Caco-2 (cell line): ENCODE data around the gene GTF2A1. TPM values are rescaled to one million over a fixed set of nuclear protein-coding genes. Genes with fewer than 3 reads are reported as not detected.

ENCODE experiments used
- BruUV-seq: library from RNA; stranded (reverse); fragments of 400-500 nt; replicated peaks from 2 replicates; lab custom pipeline; 2021; lab: Mats Ljungman, UMichigan
- CTCF ChIA-PET: fragments of 300-600 bp; sonication (Branson Sonifier 250); formaldehyde crosslinking; loops from one replicate; lab custom pipeline; 2022; ENCODE audit warnings: antibody characterized with exemption; lab: Charles Lee
- POLR2A ChIA-PET: fragments of 300-600 bp; sonication (Branson Sonifier 250); formaldehyde crosslinking; loops from one replicate; lab custom pipeline; 2022; ENCODE audit warnings: antibody characterized with exemption; lab: Charles Lee
- DNase-seq, 2 experiments: peaks; one replicate each; pipeline versions ENCODE4 v3.0.0 to v3.0.0-alpha.2; 2020 to 2022
- H3K27me3 ChIP-seq: replicated peaks from 2 replicates; pipeline ENCODE4 v1.6.0; 2011; ENCODE audit warnings: low read length; ENCODE audit not compliant: control insufficient read depth, insufficient read depth
- H3K36me3 ChIP-seq: 2 replicates; pipeline ENCODE4 v1.5.1; 2011; ENCODE audit warnings: low read length; ENCODE audit not compliant: control insufficient read depth, insufficient read depth
- H3K4me1 ChIP-seq: fragments of 250-450 bp; sonication (Bioruptor Pico); 2 replicates; pipeline ENCODE4 v1.5.1; 2020; ENCODE audit warnings: mild to moderate bottlenecking
- H3K4me3 ChIP-seq: 2 replicates; pipeline ENCODE4 v1.5.1; 2011; ENCODE audit warnings: low read depth, mild to moderate bottlenecking, control low read depth, low read length
- H3K9me3 ChIP-seq: fragments of 250-450 bp; sonication (Bioruptor Pico); 2 replicates; pipeline ENCODE4 v1.5.1; 2020; ENCODE audit warnings: mild to moderate bottlenecking, moderate library complexity
- H3K27ac Mint-ChIP-seq: one replicate; pipeline ENCODE4 v1.8.0; 2022; ENCODE audit warnings: mixed read lengths; ENCODE audit not compliant: unreplicated experiment
- H3K27me3 Mint-ChIP-seq: one replicate; pipeline ENCODE4 v1.8.0; 2022; ENCODE audit warnings: mixed read lengths; ENCODE audit not compliant: insufficient read depth, unreplicated experiment
- H3K36me3 Mint-ChIP-seq: one replicate; pipeline ENCODE4 v1.8.0; 2022; ENCODE audit warnings: mild to moderate bottlenecking, mixed read lengths; ENCODE audit not compliant: insufficient read depth, unreplicated experiment
- H3K4me1 Mint-ChIP-seq: one replicate; pipeline ENCODE4 v1.8.0; 2022; ENCODE audit warnings: low read depth, mixed read lengths; ENCODE audit not compliant: unreplicated experiment
- H3K4me3 Mint-ChIP-seq: one replicate; pipeline ENCODE4 v1.8.0; 2022; ENCODE audit warnings: mild to moderate bottlenecking, moderate library complexity, mixed read lengths; ENCODE audit not compliant: unreplicated experiment
- H3K9me3 Mint-ChIP-seq: one replicate; pipeline ENCODE4 v1.8.0; 2022; ENCODE audit warnings: mixed read lengths; ENCODE audit not compliant: unreplicated experiment
- intact Hi-C: fragments of 100-400 bp; cut with micrococcal nuclease; formaldehyde crosslinking; loops from one replicate; pipeline ENCODE4 v1.10.0; 2022; ENCODE audit not compliant: unreplicated experiment
- total RNA-seq: library from RNA; stranded (reverse); gene quantifications from 2 replicates; pipeline ENCODE4 v1.2.3, GENCODE V29; 2022
- TF ChIP-seq, protein P1 (sequence below), 2 experiments: fragments of 200-600 bp in 1 of 2; IDR thresholded peaks; 1 replicate in 1 of 2; 2 replicates in 1 of 2; pipeline versions ENCODE4 v1.5.1 to v1.8.0; 2011 to 2022; ENCODE audit warnings: antibody characterized with exemption in 1 of 2, control low read depth in 1 of 2, inconsistent platforms in 1 of 2, low read depth in 1 of 2, low read length in 1 of 2, mild to moderate bottlenecking in 1 of 2, moderate library complexity in 1 of 2; ENCODE audit not compliant: insufficient read depth in 1 of 2, severe bottlenecking in 1 of 2, unreplicated experiment in 1 of 2

The GTF2A1 gene
- total RNA-seq, 1 experiment from 2014 or later = 42.7 TPM

GRCh38 chr14:81132468-81132867, 88.3 kb downstream of the GTF2A1 start:
- H3K27ac Mint-ChIP-seq = no peak overlapping the region
- H3K27me3 Mint-ChIP-seq = peaks cover 2% of the 10 kb centered on the region
- no peaks in the 10 kb centered on the region for H3K4me1 Mint-ChIP-seq
- no peaks in the 10 kb centered on the region for H3K27me3 ChIP-seq
- H3K4me3 ChIP-seq = no peak overlapping the region
- no peaks in the 10 kb centered on the region for H3K4me1 ChIP-seq
- no TSS peak for BruUV-seq
- no peaks in the 10 kb centered on the region for H3K36me3 Mint-ChIP-seq
- no peak overlapping the region for H3K4me3 Mint-ChIP-seq
- H3K9me3 ChIP-seq = no peaks in the 10 kb centered on the region
- TF ChIP-seq, protein P1, sequence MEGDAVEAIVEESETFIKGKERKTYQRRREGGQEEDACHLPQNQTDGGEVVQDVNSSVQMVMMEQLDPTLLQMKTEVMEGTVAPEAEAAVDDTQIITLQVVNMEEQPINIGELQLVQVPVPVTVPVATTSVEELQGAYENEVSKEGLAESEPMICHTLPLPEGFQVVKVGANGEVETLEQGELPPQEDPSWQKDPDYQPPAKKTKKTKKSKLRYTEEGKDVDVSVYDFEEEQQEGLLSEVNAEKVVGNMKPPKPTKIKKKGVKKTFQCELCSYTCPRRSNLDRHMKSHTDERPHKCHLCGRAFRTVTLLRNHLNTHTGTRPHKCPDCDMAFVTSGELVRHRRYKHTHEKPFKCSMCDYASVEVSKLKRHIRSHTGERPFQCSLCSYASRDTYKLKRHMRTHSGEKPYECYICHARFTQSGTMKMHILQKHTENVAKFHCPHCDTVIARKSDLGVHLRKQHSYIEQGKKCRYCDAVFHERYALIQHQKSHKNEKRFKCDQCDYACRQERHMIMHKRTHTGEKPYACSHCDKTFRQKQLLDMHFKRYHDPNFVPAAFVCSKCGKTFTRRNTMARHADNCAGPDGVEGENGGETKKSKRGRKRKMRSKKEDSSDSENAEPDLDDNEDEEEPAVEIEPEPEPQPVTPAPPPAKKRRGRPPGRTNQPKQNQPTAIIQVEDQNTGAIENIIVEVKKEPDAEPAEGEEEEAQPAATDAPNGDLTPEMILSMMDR (IDR thresholded peaks at IDR 0.05; ENCODE audit: insufficient read depth in 1 of 2, low read depth in 1 of 2, low read length in 1 of 2, severe bottlenecking in 1 of 2, unreplicated experiment in 1 of 2) = no peak
- no peaks in the 10 kb centered on the region for H3K9me3 Mint-ChIP-seq
- ChIA-PET CTCF (no interaction called here), POLR2A (no interaction called here)
- intact Hi-C loops = no loop called here
- no peaks in the 10 kb centered on the region for H3K36me3 ChIP-seq
- DNase-seq = no peak

- Histone ChIP-seq H3K9me3 (no peaks in the 10 kb centered on the region), H3K27me3 (no peaks in the 10 kb centered on the region), H3K36me3 (no peaks in the 10 kb centered on the region), H3K4me3 (no peak overlapping the region), H3K4me1 (no peaks in the 10 kb centered on the region)
- DNase-seq = no peak
- no TSS peak for BruUV-seq
- Mint-ChIP-seq H3K9me3 (peaks cover 9% of the 10 kb centered on the region), H3K27ac (no peak overlapping the region), H3K27me3 (no peaks in the 10 kb centered on the region), H3K4me3 (no peak overlapping the region), H3K4me1 (no peaks in the 10 kb centered on the region), H3K36me3 (no peaks in the 10 kb centered on the region)
- intact Hi-C loops = no loop called here
- TF ChIP-seq, protein P1 (IDR thresholded peaks at IDR 0.05; ENCODE audit: insufficient read depth in 1 of 2, low read depth in 1 of 2, low read length in 1 of 2, severe bottlenecking in 1 of 2, unreplicated experiment in 1 of 2) = no peak
- ChIA-PET POLR2A (no interaction called here), CTCF (no interaction called here)
Observed at GRCh38 chr14:81129242-81129641, 91.5 kb downstream of the GTF2A1 start.

DNA sequence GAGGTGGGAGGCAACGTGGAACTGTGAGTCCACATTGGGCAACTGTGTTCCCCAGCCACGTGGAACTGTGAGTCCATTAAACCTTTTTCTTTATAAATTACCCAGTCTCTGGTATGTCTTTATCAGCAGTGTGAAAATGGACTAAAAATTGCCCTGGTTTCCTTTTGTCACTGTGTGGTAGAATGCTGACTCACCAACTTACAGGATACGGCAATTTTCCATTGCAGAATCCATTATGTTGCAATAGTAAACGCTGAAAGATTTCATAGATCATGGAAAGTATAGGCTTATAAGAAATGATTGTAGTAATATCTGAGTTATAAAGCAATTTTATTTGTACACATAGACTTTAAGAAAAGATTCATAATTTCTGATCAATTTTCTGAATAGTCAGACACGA, 93.0 kb downstream of the GTF2A1 start:
- no peaks in the 10 kb centered on the region for H3K27me3 Mint-ChIP-seq
- no peaks in the 10 kb centered on the region for H3K27me3 ChIP-seq
- H3K9me3 ChIP-seq = no peaks in the 10 kb centered on the region
- no peaks in the 10 kb centered on the region for H3K4me1 Mint-ChIP-seq
- TF ChIP-seq, protein P1 (IDR thresholded peaks at IDR 0.05; ENCODE audit: insufficient read depth in 1 of 2, low read depth in 1 of 2, low read length in 1 of 2, severe bottlenecking in 1 of 2, unreplicated experiment in 1 of 2) = no peak
- H3K9me3 Mint-ChIP-seq = peaks cover 9% of the 10 kb centered on the region
- no TSS peak for BruUV-seq
- ChIA-PET CTCF (no interaction called here), POLR2A (no interaction called here)
- H3K4me3 ChIP-seq = no peak overlapping the region
- H3K36me3 ChIP-seq = no peaks in the 10 kb centered on the region
- no peak for DNase-seq
- no peak overlapping the region for H3K4me3 Mint-ChIP-seq
- no peaks in the 10 kb centered on the region for H3K36me3 Mint-ChIP-seq
- intact Hi-C loops = no loop called here
- H3K27ac Mint-ChIP-seq = no peak overlapping the region
- no peaks in the 10 kb centered on the region for H3K4me1 ChIP-seq
